Measurements from ENCODE around the gene MAD2L1. TPM values are rescaled to one million over a fixed set of nuclear protein-coding genes. Genes with fewer than 3 reads are reported as not detected.
"Not testable (repeated sequence)": the region's sequence is repeated elsewhere in the genome, so short reads cannot be mapped to it uniquely, and the experiment has no call there.

Gene MAD2L1
- total and polyA plus RNA-seq, 7 donors = 0.72 to 3.7 (median 1.2) TPM

DNA sequence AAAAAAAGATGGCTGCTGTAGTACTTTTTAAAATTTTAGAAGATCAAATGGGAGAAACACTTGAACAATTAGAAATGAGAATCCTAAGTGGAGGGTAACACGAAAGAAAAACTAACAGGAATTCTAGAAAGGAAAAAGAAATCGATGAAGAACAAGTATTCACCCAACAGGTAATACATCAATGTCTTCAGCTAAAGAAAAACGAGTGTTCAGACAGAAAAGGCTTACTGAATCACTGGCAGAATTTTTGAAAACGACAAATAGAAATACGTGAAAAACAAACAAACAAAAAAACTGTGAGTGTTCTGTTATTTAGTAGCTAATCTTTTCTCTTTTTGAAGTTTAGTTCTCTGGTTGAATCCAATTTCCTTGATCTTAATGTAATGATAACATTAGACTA is 1.8 kb downstream of the MAD2L1 start:
- intact Hi-C loops (cut with DNase I) = no loop called here
- no peaks in the 10 kb centered on the region for H3K9me3 ChIP-seq
- H3K27ac ChIP-seq = no peak overlapping the region
- H3K4me1 ChIP-seq = peaks cover 30% of the 10 kb centered on the region
- WGBS, 3 donors = 57 to 69% (median 65%) methylated on average over 5 of the region's 5 CpGs
- H3K4me3 ChIP-seq = no peak overlapping the region
- no peaks in the 10 kb centered on the region for H3K27me3 ChIP-seq (ENCODE audit: insufficient read depth in 3 of 3, low read length in 2 of 3)
- no peaks in the 10 kb centered on the region for H3K36me3 ChIP-seq (ENCODE audit: insufficient read depth in 1 of 2, low read depth in 1 of 2)
- ATAC-seq (no peak), DNase-seq (no peak)
- TF ChIP-seq, protein P1, sequence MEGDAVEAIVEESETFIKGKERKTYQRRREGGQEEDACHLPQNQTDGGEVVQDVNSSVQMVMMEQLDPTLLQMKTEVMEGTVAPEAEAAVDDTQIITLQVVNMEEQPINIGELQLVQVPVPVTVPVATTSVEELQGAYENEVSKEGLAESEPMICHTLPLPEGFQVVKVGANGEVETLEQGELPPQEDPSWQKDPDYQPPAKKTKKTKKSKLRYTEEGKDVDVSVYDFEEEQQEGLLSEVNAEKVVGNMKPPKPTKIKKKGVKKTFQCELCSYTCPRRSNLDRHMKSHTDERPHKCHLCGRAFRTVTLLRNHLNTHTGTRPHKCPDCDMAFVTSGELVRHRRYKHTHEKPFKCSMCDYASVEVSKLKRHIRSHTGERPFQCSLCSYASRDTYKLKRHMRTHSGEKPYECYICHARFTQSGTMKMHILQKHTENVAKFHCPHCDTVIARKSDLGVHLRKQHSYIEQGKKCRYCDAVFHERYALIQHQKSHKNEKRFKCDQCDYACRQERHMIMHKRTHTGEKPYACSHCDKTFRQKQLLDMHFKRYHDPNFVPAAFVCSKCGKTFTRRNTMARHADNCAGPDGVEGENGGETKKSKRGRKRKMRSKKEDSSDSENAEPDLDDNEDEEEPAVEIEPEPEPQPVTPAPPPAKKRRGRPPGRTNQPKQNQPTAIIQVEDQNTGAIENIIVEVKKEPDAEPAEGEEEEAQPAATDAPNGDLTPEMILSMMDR (IDR thresholded peaks at IDR 0.05) = no peak

DNA sequence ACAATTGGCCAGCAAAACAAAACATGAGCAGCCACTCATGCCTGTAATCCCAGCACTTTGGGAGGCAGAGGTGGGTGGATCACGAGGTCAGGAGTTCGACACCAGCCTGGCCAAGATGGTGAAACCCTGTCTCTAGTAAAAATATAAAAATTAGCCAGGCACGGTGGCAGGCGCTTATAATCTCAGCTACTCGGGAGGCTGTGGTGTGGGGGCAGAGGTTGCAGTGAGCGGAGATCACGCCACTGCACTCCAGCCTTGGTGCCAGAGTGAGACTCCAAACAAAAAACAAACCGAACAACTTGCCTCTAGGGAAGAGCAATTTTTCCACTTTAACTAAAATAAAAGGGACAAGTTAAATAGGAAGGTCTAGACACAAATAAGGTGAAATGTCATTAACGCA is 2.9 kb downstream of the MAD2L1 start:
- H3K4me1 ChIP-seq = peaks cover 18% of the 10 kb centered on the region
- H3K27ac ChIP-seq; H3K9me3 ChIP-seq; H3K27me3 ChIP-seq (ENCODE audit: insufficient read depth in 3 of 3, low read length in 2 of 3); intact Hi-C loops (cut with DNase I); ATAC-seq; DNase-seq; H3K36me3 ChIP-seq (ENCODE audit: insufficient read depth in 1 of 2, low read depth in 1 of 2); H3K4me3 ChIP-seq: not testable (repeated sequence)
- 87 to 90% (median 89%) methylated on average over 9 of the region's 9 CpGs for WGBS, 3 donors

DNA sequence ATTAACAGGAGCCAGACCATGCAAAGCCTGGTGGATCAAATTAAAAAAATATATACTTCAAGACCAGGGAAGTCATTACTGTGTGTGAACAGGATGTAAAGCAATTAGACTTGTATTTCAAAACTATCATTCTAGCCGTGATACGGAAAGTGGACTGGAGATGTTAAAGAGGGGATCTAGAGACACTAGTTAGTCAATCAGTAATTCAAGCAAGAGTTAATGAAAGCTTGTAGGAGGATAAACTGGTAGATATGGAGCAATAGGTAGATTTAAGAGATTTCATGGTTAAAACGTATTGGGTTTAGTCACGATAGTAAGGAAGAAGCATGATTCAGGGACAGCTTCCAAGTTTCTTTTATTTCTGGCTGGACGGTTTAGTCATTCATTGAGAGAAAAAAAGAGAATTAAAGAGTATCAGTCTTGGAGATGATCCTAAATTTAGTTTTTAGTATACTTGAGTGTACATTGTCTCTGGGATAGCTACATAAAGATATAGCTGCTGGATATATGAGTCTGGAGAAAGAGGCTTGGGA is 3.9 kb downstream of the MAD2L1 start:
- TF ChIP-seq, protein P1 (IDR thresholded peaks at IDR 0.05) = no peak
- no peak overlapping the region for H3K27ac ChIP-seq

DNA sequence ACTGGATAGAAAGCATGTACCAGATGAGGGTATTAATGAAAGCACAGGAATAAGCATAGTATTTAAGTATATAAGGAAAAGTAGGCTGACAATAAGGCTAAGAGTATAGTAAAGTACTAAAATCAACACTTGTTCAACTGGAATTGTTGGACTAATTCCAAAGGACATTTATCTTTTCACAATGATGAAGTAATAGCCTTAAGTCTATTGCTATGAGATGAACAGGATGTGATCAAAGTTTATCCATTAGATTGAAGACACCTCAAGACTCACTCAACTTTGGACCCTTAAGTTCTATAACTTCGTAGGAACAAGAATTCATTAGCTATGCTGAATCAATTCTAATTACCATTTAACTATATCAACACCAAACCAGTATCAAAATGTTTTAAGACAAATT is 7.6 kb downstream of the MAD2L1 start:
- DNase-seq (no peak), ATAC-seq (no peak)
- Histone ChIP-seq H3K27ac (no peak overlapping the region), H3K27me3 (ENCODE audit: insufficient read depth in 3 of 3, low read length in 2 of 3) (no peaks in the 10 kb centered on the region), H3K9me3 (no peaks in the 10 kb centered on the region), H3K36me3 (ENCODE audit: insufficient read depth in 1 of 2, low read depth in 1 of 2) (no peaks in the 10 kb centered on the region), H3K4me3 (no peak overlapping the region), H3K4me1 (peaks cover 22% of the 10 kb centered on the region)
- intact Hi-C loops (cut with DNase I) = loop anchor here (10.0 kb wide), 2 partner anchors 504 to 754 kb away; a partner anchor contains a TSS
- TF ChIP-seq, protein P1 (IDR thresholded peaks at IDR 0.05) = no peak
- WGBS, 3 donors = 76 to 82% (median 81%) methylated on average over 1 of the region's 1 CpG

More for the DNA sequence above, 3.9 kb downstream of the MAD2L1 start:
- WGBS, 3 donors = 64 to 74% (median 68%) methylated on average over 5 of the region's 5 CpGs
- H3K27me3 ChIP-seq (ENCODE audit: insufficient read depth in 3 of 3, low read length in 2 of 3) = no peaks in the 10 kb centered on the region
- H3K36me3 ChIP-seq (ENCODE audit: insufficient read depth in 1 of 2, low read depth in 1 of 2) = no peaks in the 10 kb centered on the region
- ATAC-seq (no peak), DNase-seq (no peak)
- no peaks in the 10 kb centered on the region for H3K9me3 ChIP-seq
- peaks cover 8% of the 10 kb centered on the region for H3K4me1 ChIP-seq
- intact Hi-C loops (cut with DNase I) = no loop called here
- H3K4me3 ChIP-seq = no peak overlapping the region

DNA sequence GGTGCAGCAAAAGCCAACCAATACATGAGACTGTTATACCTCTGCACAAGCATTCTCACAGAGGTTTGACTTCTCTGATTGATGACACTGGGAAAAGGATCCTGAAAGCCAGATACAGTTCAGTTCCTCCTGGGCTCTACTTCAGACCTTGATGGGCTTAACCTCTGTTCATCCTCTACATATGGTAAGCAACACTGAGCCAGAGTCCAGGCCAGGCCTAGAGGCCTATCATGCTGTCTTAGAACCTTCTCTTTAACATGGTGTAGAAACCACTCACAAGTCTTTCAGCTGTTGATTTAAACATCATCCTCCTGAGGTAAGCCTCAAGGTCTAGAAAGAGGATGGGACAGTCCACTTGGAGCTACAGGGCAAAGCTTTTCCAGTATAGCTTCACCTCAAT is 9.2 kb downstream of the MAD2L1 start:
- ATAC-seq = no peak
- Histone ChIP-seq H3K4me1 (peaks cover 37% of the 10 kb centered on the region), H3K27ac (no peak overlapping the region), H3K9me3 (no peaks in the 10 kb centered on the region), H3K27me3 (ENCODE audit: insufficient read depth in 3 of 3, low read length in 2 of 3) (no peaks in the 10 kb centered on the region), H3K36me3 (ENCODE audit: insufficient read depth in 1 of 2, low read depth in 1 of 2) (no peaks in the 10 kb centered on the region), H3K4me3 (no peak overlapping the region)
- no peak for DNase-seq
- TF ChIP-seq, protein P1 (IDR thresholded peaks at IDR 0.05) = no peak
- intact Hi-C loops (cut with DNase I) = loop anchor here (10.0 kb wide), 2 partner anchors 503 to 753 kb away; a partner anchor contains a TSS
